HuH-7.5 (cell line): ENCODE data around the gene CCDC136.

Experiments used
- DNase-seq: peaks from one replicate; pipeline ENCODE4 v3.0.0; 2011; ENCODE audit warnings: low spot score

Gene CCDC136

GRCh38 chr7:128831994-128832879, 40.5 kb downstream of the CCDC136 start:
- DNase-seq = no peak

GRCh38 chr7:128832880-128833147, 41.0 kb downstream of the CCDC136 start:
- no peak for DNase-seq

GRCh38 chr7:128833148-128833945, 41.6 kb downstream of the CCDC136 start:
- DNase-seq = no peak

- no peak for DNase-seq
Observed at GRCh38 chr7:128833946-128834325, 42.2 kb downstream of the CCDC136 start.

GRCh38 chr7:128835231-128835751, 43.5 kb downstream of the CCDC136 start:
- no peak for DNase-seq

GRCh38 chr7:128835790-128836641, 44.2 kb downstream of the CCDC136 start:
- no peak for DNase-seq

GRCh38 chr7:128836729-128837348, 45.1 kb downstream of the CCDC136 start:
- no peak for DNase-seq

- DNase-seq = no peak
Observed at GRCh38 chr7:128837521-128837921, 45.8 kb downstream of the CCDC136 start.

GRCh38 chr7:128838109-128838779, 46.5 kb downstream of the CCDC136 start:
- no peak for DNase-seq

GRCh38 chr7:128838981-128839731, 47.4 kb downstream of the CCDC136 start:
- no peak for DNase-seq

- DNase-seq = no peak
Observed at GRCh38 chr7:128839751-128840177, 48.0 kb downstream of the CCDC136 start.

- no peak for DNase-seq
Observed at GRCh38 chr7:128840326-128841170, 48.8 kb downstream of the CCDC136 start.

GRCh38 chr7:128841171-128841690, 49.5 kb downstream of the CCDC136 start:
- no peak for DNase-seq

GRCh38 chr7:128841921-128842673, 50.3 kb downstream of the CCDC136 start:
- peak; percentile 92 for DNase-seq

GRCh38 chr7:128842674-128843641, 51.2 kb downstream of the CCDC136 start:
- no peak for DNase-seq

GRCh38 chr7:128843938-128844621, 52.3 kb downstream of the CCDC136 start:
- DNase-seq = no peak
